Measurements from ENCODE around the gene CUX1. TPM values are rescaled to one million over a fixed set of nuclear protein-coding genes. Genes with fewer than 3 reads are reported as not detected.
A peak's percentile ranks its signal among the peaks of the same experiment; 100 is the strongest.

Gene CUX1
- total RNA-seq, 1 experiment from 2014 or later, result 64.3 TPM

DNA sequence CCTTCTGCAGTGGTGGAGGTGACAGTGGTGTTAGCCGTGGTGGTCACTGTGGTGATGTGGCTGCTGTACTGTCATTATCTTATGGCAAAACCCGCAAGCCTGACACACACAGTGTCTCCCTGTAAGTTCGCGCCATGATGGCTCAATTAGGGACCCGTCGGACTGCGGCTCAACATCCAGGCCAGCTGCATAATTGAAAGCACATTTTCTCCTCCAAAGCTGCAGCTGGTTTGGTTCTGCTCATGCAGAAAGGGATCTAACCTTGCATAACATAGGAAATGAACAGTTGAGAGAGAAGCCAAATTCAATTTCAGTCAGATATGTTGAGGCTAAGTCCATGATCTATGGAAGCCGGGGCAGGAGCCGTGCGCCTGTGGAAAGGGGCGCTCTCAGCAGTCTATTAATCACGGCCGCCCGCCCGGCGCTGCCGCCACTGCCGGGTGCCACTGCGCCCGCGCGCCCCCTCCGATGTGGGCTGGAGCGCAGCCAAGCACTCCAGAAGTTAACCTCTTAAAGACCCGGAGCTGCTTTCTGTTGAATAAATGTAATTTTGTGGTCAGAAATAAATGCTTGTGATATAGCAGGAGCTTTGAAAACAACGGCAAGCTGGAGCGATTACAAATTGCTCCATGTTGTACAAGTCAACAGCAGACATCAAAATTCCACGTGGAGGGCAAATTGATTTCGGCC lies 227.7 kb downstream of the CUX1 start:
- Mint-ChIP-seq H3K27ac (no peak overlapping the region), H3K36me3 (peaks cover 5% of the 10 kb centered on the region; the same call in 1 of the 2 replicates), H3K4me3 (no peak overlapping the region), H3K9me3 (no peaks in the 10 kb centered on the region), H3K27me3 (ENCODE audit: low read depth) (no peaks in the 10 kb centered on the region), H3K4me1 (peaks cover 5% of the 10 kb centered on the region; the same call in 1 of the 2 replicates)
- ChIA-PET POLR2A (no interaction called here), CTCF (interaction anchor here (1.1 kb wide), 1 partner anchor 23 kb away, joined by 3 read pairs; no protein-coding TSS in a partner anchor)
- DNase-seq (ENCODE audit: low spot score) (no peak), ATAC-seq (no peak)
- no peak for TF ChIP-seq HMGA2 (CRISPR knock-in tag; IDR thresholded peaks at IDR 0.05)
- no peak for TF ChIP-seq SMAD3 (CRISPR knock-in tag; IDR thresholded peaks at IDR 0.05; ENCODE audit: borderline replicate concordance)
- TF ChIP-seq ZNF263 (CRISPR knock-in tag; IDR thresholded peaks at IDR 0.05; ENCODE audit: low read depth), result no peak

GRCh38 chr7:102045681-102046372 lies 228.4 kb downstream of the CUX1 start:
- Mint-ChIP-seq H3K27me3 (ENCODE audit: low read depth) (no peaks in the 10 kb centered on the region), H3K4me1 (peaks cover 7% of the 10 kb centered on the region), H3K27ac (0 out of 2 replicates have a peak overlapping the region, but pooled peaks have one; percentile 29), H3K9me3 (no peaks in the 10 kb centered on the region), H3K4me3 (no peak overlapping the region), H3K36me3 (peaks cover 5% of the 10 kb centered on the region; the same call in 1 of the 2 replicates)
- TF ChIP-seq ZNF232 (CRISPR knock-in tag; IDR thresholded peaks at IDR 0.05) (no peak), FOXJ3 (CRISPR knock-in tag; IDR thresholded peaks at IDR 0.05; ENCODE audit: borderline replicate concordance) (no peak)
- TF ChIP-seq, protein P1, sequence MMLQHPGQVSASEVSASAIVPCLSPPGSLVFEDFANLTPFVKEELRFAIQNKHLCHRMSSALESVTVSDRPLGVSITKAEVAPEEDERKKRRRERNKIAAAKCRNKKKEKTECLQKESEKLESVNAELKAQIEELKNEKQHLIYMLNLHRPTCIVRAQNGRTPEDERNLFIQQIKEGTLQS (CRISPR knock-in tag; conservative IDR thresholded peaks at IDR 0.05), result no peak
- TF ChIP-seq, protein P2, sequence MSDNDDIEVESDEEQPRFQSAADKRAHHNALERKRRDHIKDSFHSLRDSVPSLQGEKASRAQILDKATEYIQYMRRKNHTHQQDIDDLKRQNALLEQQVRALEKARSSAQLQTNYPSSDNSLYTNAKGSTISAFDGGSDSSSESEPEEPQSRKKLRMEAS (CRISPR knock-in tag; IDR thresholded peaks at IDR 0.05), result no peak
- TF ChIP-seq, protein P3, sequence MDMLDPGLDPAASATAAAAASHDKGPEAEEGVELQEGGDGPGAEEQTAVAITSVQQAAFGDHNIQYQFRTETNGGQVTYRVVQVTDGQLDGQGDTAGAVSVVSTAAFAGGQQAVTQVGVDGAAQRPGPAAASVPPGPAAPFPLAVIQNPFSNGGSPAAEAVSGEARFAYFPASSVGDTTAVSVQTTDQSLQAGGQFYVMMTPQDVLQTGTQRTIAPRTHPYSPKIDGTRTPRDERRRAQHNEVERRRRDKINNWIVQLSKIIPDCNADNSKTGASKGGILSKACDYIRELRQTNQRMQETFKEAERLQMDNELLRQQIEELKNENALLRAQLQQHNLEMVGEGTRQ (CRISPR knock-in tag; IDR thresholded peaks at IDR 0.05), result no peak
- ATAC-seq (no peak), DNase-seq (ENCODE audit: low spot score) (no peak)
- CTCF ChIA-PET, result interaction anchor here (1.1 kb wide), 1 partner anchor 22 kb away, joined by 3 read pairs; no protein-coding TSS in a partner anchor
- POLR2A ChIA-PET, result no interaction called here

GRCh38 chr7:102046373-102047117 lies 229.1 kb downstream of the CUX1 start:
- TF ChIP-seq, protein P3 (CRISPR knock-in tag; IDR thresholded peaks at IDR 0.05), result no peak
- TF ChIP-seq TCF7 (CRISPR knock-in tag; IDR thresholded peaks at IDR 0.05; ENCODE audit: low read depth) (no peak), ZNF423 (CRISPR knock-in tag; IDR thresholded peaks at IDR 0.05) (no peak), EMX1 (CRISPR knock-in tag; IDR thresholded peaks at IDR 0.05) (no peak)
- TF ChIP-seq, protein P4, sequence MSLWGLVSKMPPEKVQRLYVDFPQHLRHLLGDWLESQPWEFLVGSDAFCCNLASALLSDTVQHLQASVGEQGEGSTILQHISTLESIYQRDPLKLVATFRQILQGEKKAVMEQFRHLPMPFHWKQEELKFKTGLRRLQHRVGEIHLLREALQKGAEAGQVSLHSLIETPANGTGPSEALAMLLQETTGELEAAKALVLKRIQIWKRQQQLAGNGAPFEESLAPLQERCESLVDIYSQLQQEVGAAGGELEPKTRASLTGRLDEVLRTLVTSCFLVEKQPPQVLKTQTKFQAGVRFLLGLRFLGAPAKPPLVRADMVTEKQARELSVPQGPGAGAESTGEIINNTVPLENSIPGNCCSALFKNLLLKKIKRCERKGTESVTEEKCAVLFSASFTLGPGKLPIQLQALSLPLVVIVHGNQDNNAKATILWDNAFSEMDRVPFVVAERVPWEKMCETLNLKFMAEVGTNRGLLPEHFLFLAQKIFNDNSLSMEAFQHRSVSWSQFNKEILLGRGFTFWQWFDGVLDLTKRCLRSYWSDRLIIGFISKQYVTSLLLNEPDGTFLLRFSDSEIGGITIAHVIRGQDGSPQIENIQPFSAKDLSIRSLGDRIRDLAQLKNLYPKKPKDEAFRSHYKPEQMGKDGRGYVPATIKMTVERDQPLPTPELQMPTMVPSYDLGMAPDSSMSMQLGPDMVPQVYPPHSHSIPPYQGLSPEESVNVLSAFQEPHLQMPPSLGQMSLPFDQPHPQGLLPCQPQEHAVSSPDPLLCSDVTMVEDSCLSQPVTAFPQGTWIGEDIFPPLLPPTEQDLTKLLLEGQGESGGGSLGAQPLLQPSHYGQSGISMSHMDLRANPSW (CRISPR knock-in tag; conservative IDR thresholded peaks at IDR 0.05; ENCODE audit: low read depth), result no peak
- TF ChIP-seq, protein P5, sequence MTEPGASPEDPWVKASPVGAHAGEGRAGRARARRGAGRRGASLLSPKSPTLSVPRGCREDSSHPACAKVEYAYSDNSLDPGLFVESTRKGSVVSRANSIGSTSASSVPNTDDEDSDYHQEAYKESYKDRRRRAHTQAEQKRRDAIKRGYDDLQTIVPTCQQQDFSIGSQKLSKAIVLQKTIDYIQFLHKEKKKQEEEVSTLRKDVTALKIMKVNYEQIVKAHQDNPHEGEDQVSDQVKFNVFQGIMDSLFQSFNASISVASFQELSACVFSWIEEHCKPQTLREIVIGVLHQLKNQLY (CRISPR knock-in tag; IDR thresholded peaks at IDR 0.05), result no peak
- no peak for DNase-seq (ENCODE audit: low spot score)
- H3K27me3 Mint-ChIP-seq (ENCODE audit: low read depth), result no peaks in the 10 kb centered on the region
- peaks cover 5% of the 10 kb centered on the region; the same call in 1 of the 2 replicates for H3K36me3 Mint-ChIP-seq
- no peak for ATAC-seq
- H3K4me3 Mint-ChIP-seq, result no peak overlapping the region
- POLR2A ChIA-PET, result no interaction called here
- CTCF ChIA-PET, result no interaction called here
- peaks cover 14% of the 10 kb centered on the region for H3K4me1 Mint-ChIP-seq
- no peak overlapping the region; the same call in 1 of the 2 replicates for H3K27ac Mint-ChIP-seq
- no peaks in the 10 kb centered on the region for H3K9me3 Mint-ChIP-seq
